Stimulated activated CD4-positive, alpha-beta T cell treated with anti-CD3 and anti-CD28 coated beads, Interleukin-12 subunit alpha, Interleukin-12 subunit beta, amount 100 ng/mL, for 24 hours (primary cell): ENCODE results near the gene DEF6.

Experiments
- DNase-seq, 2 experiments: peaks; one replicate each; pipeline ENCODE4 v3.0.0-alpha.2; 2020; ENCODE audit warnings: low read depth in 2 of 2

Gene DEF6, protein sequence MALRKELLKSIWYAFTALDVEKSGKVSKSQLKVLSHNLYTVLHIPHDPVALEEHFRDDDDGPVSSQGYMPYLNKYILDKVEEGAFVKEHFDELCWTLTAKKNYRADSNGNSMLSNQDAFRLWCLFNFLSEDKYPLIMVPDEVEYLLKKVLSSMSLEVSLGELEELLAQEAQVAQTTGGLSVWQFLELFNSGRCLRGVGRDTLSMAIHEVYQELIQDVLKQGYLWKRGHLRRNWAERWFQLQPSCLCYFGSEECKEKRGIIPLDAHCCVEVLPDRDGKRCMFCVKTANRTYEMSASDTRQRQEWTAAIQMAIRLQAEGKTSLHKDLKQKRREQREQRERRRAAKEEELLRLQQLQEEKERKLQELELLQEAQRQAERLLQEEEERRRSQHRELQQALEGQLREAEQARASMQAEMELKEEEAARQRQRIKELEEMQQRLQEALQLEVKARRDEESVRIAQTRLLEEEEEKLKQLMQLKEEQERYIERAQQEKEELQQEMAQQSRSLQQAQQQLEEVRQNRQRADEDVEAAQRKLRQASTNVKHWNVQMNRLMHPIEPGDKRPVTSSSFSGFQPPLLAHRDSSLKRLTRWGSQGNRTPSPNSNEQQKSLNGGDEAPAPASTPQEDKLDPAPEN

DNA sequence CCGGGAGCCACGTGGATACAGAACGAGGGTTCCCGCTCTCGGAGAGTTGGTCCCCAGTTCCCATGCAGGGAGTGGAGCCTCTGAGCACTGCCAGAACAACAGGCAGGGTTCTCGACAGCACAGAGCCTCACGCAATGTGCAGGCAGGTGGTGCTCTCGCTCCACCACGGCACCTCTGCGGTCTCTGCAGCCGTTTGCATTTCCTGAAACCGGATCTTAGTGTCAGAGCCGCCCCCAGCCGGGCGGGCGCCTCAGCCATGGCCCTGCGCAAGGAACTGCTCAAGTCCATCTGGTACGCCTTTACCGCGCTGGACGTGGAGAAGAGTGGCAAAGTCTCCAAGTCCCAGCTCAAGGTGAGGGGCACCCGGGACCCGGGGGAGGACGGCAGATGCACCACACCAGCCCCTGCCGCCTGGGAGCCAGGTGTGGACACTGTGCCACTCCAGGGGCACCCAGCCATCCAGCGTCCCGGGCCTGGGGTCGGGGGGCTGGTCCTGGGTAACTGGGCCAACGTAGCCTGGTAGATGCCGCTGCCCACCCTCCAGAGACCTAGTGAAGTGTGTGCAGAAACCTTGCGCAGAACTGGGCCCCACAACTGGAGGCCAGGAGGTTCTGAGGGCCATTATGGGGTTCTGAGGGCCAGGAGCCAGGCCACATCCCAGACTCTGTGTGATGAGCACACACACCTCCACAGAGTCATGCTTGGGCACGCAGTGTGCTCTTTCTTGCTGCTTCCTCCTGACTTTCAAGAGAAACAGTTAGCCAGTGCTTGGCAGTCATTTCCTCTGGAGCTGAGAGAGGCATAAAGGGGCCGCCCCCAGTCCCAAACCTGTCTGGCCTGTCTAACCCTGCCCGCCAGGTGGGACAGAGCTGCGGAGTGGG, at the start of gene DEF6:
Gene DEF6 (plus strand): TSS at position 218 of the 881 bp plus-strand sequence. CDS start 39 bp downstream, at position 257.
- peak; percentile 75 to 83 for DNase-seq

- DNase-seq = no peak
These were observed 49.3 kb upstream of the DEF6 start for GRCh38 chr6:35248300-35248699.

- no peak for DNase-seq
These were observed 48.7 kb upstream of the DEF6 start for GRCh38 chr6:35248965-35249364.

- DNase-seq = no peak
These were observed 45.7 kb upstream of the DEF6 start for GRCh38 chr6:35251949-35252348.

GRCh38 chr6:35253249-35253648, 44.4 kb upstream of the DEF6 start:
- DNase-seq = no peak

- DNase-seq = no peak
These were observed 39.3 kb upstream of the DEF6 start for GRCh38 chr6:35258336-35258735.

DNA sequence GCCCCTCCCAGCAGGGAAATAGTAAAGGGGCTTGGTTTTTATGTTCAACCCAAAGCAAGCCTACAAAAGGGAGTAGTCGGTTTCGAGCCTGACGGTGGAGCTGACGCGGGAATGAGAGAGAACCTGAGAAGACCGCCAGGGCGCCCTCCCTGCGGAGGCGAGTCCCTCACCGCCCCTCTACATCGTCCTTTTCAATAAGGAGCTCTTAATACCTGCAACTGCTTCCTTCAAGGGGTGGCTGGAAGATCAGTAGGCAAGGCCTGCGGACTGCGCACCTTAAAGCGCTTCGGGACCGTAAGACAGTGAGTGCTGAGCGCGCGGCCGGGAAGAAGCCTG, 38.8 kb upstream of the DEF6 start:
- peak; percentile 5 to 26 for DNase-seq

- DNase-seq = peak; percentile 82 to 90
These were observed 38.2 kb upstream of the DEF6 start, which contains the start of gene ZNF76 for GRCh38 chr6:35259194-35259947. ZNF76 (plus strand) TSS chr6:35259735; CDS start chr6:35281152, 21,417 bp downstream.

GRCh38 chr6:35259948-35260590, 37.5 kb upstream of the DEF6 start:
- DNase-seq = peak; percentile 23 to 62

GRCh38 chr6:35260591-35261570, 36.7 kb upstream of the DEF6 start:
- DNase-seq = no peak

DNA sequence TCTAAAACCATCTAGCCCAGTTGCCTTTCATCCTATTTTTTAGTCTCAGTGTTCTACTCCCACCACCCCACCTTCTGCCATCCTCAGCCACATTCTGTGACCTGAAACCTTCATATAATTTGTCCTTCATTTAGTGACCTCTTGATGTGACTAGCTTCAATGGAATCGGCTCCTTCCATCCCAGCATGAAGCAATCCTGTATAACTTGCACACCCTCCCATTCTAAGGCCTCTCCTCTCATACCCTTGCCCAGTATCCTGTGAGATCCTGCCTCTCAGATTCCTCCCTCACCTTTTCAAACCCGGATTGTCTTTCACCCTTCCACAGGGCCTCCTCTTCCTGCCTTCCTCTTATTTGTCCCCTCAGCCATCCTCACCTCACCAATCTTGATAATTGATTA, 35.0 kb upstream of the DEF6 start:
- DNase-seq = no peak

- no peak for DNase-seq
These were observed 32.9 kb upstream of the DEF6 start for GRCh38 chr6:35264550-35265274.

DNA sequence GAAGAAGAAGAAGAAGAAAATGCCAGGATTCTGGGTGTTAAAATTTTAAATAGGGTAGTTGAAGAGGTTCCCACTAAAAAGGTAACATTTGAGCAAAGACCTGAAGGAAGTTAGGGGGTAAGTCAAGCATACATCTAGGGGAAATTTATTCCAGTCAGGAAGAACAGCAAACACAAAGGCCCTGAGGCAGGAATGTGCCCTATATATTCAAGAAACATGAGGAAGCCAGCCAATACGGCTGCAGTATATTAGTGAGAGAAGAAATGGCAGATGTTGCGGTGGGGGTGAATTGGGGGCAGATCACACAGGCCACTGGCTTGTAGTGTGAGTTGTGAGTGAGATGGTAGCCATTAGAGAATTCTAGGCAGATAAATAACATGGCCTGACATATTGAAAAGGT, 32.1 kb upstream of the DEF6 start:
- no peak for DNase-seq

GRCh38 chr6:35267446-35267845, 30.2 kb upstream of the DEF6 start:
- DNase-seq = no peak

GRCh38 chr6:35267897-35268296, 29.7 kb upstream of the DEF6 start:
- no peak for DNase-seq

- no peak for DNase-seq
These were observed 25.6 kb upstream of the DEF6 start for GRCh38 chr6:35272005-35272404.

GRCh38 chr6:35273822-35274559, 23.6 kb upstream of the DEF6 start:
- DNase-seq = no peak

- no peak for DNase-seq
These were observed 21.8 kb upstream of the DEF6 start for GRCh38 chr6:35275744-35276260.
